Measurements from ENCODE around the gene NFE2L2. TPM values are rescaled to one million over a fixed set of nuclear protein-coding genes. Genes with fewer than 3 reads are reported as not detected.

NFE2L2 gene
- total RNA-seq, 1 experiment from 2014 or later: 80.0 TPM

GRCh38 chr2:177244244-177244771, 20.2 kb downstream of the NFE2L2 start:
- intact Hi-C loops (cut with micrococcal nuclease; ENCODE audit: unreplicated experiment): no loop called here
- DNase-seq (ENCODE audit: low spot score): no peak
- ChIA-PET CTCF (no interaction called here), POLR2A (ENCODE audit: low non-redundant PET) (no interaction called here)
- no TSS peak for BruUV-seq (replicated peaks)
- Histone ChIP-seq H3K36me3 (ENCODE audit: insufficient read depth, low read length, poor library complexity, severe bottlenecking) (no peaks in the 10 kb centered on the region), H3K9me3 (ENCODE audit: low read depth, low read length, poor library complexity, severe bottlenecking) (no peaks in the 10 kb centered on the region), H3K4me1 (ENCODE audit: insufficient read depth, low read length, poor library complexity, severe bottlenecking) (peaks cover 68% of the 10 kb centered on the region), H3K27me3 (replicated peaks; ENCODE audit: insufficient read depth, low read depth, low read length, poor library complexity) (no peaks in the 10 kb centered on the region), H3K4me3 (ENCODE audit: low read depth, low read length, poor library complexity, severe bottlenecking) (no peak overlapping the region), H3K27ac (ENCODE audit: low read depth, low read length, poor library complexity, severe bottlenecking) (peak overlapping the region; percentile 68)
- TF ChIP-seq EZH2 (IDR thresholded peaks at IDR 0.05; ENCODE audit: borderline replicate concordance, low read depth, low read length, poor library complexity, severe bottlenecking): no peak
- no peak for TF ChIP-seq CTCF (conservative IDR thresholded peaks at IDR 0.05; ENCODE audit: low read depth, low read length)

- Histone ChIP-seq H3K36me3 (ENCODE audit: insufficient read depth, low read length, poor library complexity, severe bottlenecking) (no peaks in the 10 kb centered on the region), H3K27me3 (replicated peaks; ENCODE audit: insufficient read depth, low read depth, low read length, poor library complexity) (no peaks in the 10 kb centered on the region), H3K27ac (ENCODE audit: low read depth, low read length, poor library complexity, severe bottlenecking) (peak overlapping the region; percentile 93), H3K9me3 (ENCODE audit: low read depth, low read length, poor library complexity, severe bottlenecking) (no peaks in the 10 kb centered on the region), H3K4me1 (ENCODE audit: insufficient read depth, low read length, poor library complexity, severe bottlenecking) (peaks cover 72% of the 10 kb centered on the region), H3K4me3 (ENCODE audit: low read depth, low read length, poor library complexity, severe bottlenecking) (no peak overlapping the region)
- ChIA-PET CTCF (interaction anchor here (0.6 kb wide), 1 partner anchor 171 kb away, joined by 3 read pairs; no protein-coding TSS in a partner anchor), POLR2A (ENCODE audit: low non-redundant PET) (no interaction called here)
- BruUV-seq (replicated peaks): no TSS peak
- intact Hi-C loops (cut with micrococcal nuclease; ENCODE audit: unreplicated experiment): no loop called here
- TF ChIP-seq EZH2 (IDR thresholded peaks at IDR 0.05; ENCODE audit: borderline replicate concordance, low read depth, low read length, poor library complexity, severe bottlenecking) (no peak), CTCF (conservative IDR thresholded peaks at IDR 0.05; ENCODE audit: low read depth, low read length) (no peak)
- no peak for DNase-seq (ENCODE audit: low spot score)
Observed at GRCh38 chr2:177243476-177243875, 21.1 kb downstream of the NFE2L2 start.

- ChIA-PET POLR2A (ENCODE audit: low non-redundant PET) (no interaction called here), CTCF (no interaction called here)
- BruUV-seq (replicated peaks): no TSS peak
- Histone ChIP-seq H3K27me3 (replicated peaks; ENCODE audit: insufficient read depth, low read depth, low read length, poor library complexity) (no peaks in the 10 kb centered on the region), H3K9me3 (ENCODE audit: low read depth, low read length, poor library complexity, severe bottlenecking) (no peaks in the 10 kb centered on the region), H3K36me3 (ENCODE audit: insufficient read depth, low read length, poor library complexity, severe bottlenecking) (no peaks in the 10 kb centered on the region), H3K27ac (ENCODE audit: low read depth, low read length, poor library complexity, severe bottlenecking) (peak overlapping the region; percentile 93), H3K4me3 (ENCODE audit: low read depth, low read length, poor library complexity, severe bottlenecking) (no peak overlapping the region), H3K4me1 (ENCODE audit: insufficient read depth, low read length, poor library complexity, severe bottlenecking) (peaks cover 72% of the 10 kb centered on the region)
- DNase-seq (ENCODE audit: low spot score): no peak
- TF ChIP-seq CTCF (conservative IDR thresholded peaks at IDR 0.05; ENCODE audit: low read depth, low read length) (no peak), EZH2 (IDR thresholded peaks at IDR 0.05; ENCODE audit: borderline replicate concordance, low read depth, low read length, poor library complexity, severe bottlenecking) (no peak)
- intact Hi-C loops (cut with micrococcal nuclease; ENCODE audit: unreplicated experiment): no loop called here
Observed at GRCh38 chr2:177243073-177243472, 21.5 kb downstream of the NFE2L2 start.

All from A673 (cell line).